ENCODE measurements around the gene CNPY2. TPM values are rescaled to one million over a fixed set of nuclear protein-coding genes. Genes with fewer than 3 reads are reported as not detected.

CNPY2 gene
- total RNA-seq, 4 donors from 2014 or later = 94.9 to 141 (median 109) TPM

- Histone ChIP-seq H3K9me3 (no peaks in the 10 kb centered on the region), H3K4me3 (no peak overlapping the region), H3K36me3 (no peaks in the 10 kb centered on the region), H3K27ac (no peak overlapping the region), H3K4me1 (peaks cover 0 to 28% (median 23%) of the 10 kb centered on the region in 4 donors), H3K27me3 (no peaks in the 10 kb centered on the region)
- whole genome bisulfite sequencing, 2 donors = 86 to 88% methylated on average over 5 of the region's 5 CpGs
- no peak for TF ChIP-seq POLR2A (IDR thresholded peaks at IDR 0.05)
- no peak for DNase-seq (ENCODE audit: low spot score in 2 of 2)
Observed at GRCh38 chr12:56261503-56262232, 54.1 kb downstream of the CNPY2 start.

GRCh38 chr12:56260921-56261320, 54.9 kb downstream of the CNPY2 start:
- Histone ChIP-seq H3K4me1 (peaks cover 0 to 29% (median 22%) of the 10 kb centered on the region in 4 donors), H3K27ac (no peak overlapping the region), H3K27me3 (no peaks in the 10 kb centered on the region), H3K9me3 (no peaks in the 10 kb centered on the region), H3K4me3 (no peak overlapping the region), H3K36me3 (peaks cover 0 to 7% (median 0%) of the 10 kb centered on the region in 3 donors)
- no peak for DNase-seq (ENCODE audit: low spot score in 2 of 2)
- TF ChIP-seq POLR2A (IDR thresholded peaks at IDR 0.05) (no peak), EP300 (IDR thresholded peaks at IDR 0.05) (no peak), CTCF (IDR thresholded peaks at IDR 0.05) (no peak)
- 87 to 88% methylated on average over 3 of the region's 3 CpGs for WGBS, 2 donors

GRCh38 chr12:56260380-56260779, 55.4 kb downstream of the CNPY2 start:
- WGBS, 2 donors = 93 to 97% methylated on average over 8 of the region's 8 CpGs
- no peak overlapping the region for H3K4me3 ChIP-seq
- no peaks in the 10 kb centered on the region for H3K27me3 ChIP-seq
- no peak for DNase-seq (ENCODE audit: low spot score in 2 of 2)
- TF ChIP-seq CTCF (IDR thresholded peaks at IDR 0.05) (no peak), EP300 (IDR thresholded peaks at IDR 0.05) (no peak), POLR2A (IDR thresholded peaks at IDR 0.05) (no peak)
- no peaks in the 10 kb centered on the region for H3K9me3 ChIP-seq
- H3K4me1 ChIP-seq = peaks cover 0 to 30% (median 21%) of the 10 kb centered on the region in 4 donors
- H3K36me3 ChIP-seq = peaks cover 0 to 12% (median 5%) of the 10 kb centered on the region in 3 donors
- H3K27ac ChIP-seq = no peak overlapping the region

Small RNA genes within 50 kb of the gene (small RNA-seq; reads per million reads assigned to genes)
- gene RNU7-40P = not detected

Other genes starting within 250 kb of the CNPY2 start
- 100 to 1,000 TPM in 2 of 4 donors, 10 to 100 TPM in 2; 90.6 to 165 (median 99.8) TPM for gene ERBB3, start 235.8 kb downstream of the CNPY2 start, total RNA-seq
- 100 to 1,000 TPM in 1 of 4 donors, 10 to 100 TPM in 3; 79.6 to 104 (median 93.5) TPM for gene PA2G4, start 211.4 kb downstream of the CNPY2 start, total RNA-seq
- gene RPL41, start 199.4 kb downstream of the CNPY2 start, total RNA-seq = 1,000 to 10,000 TPM; 2,638 to 4,802 (median 2,805) TPM
- 1 to 10 TPM; 2.9 to 5.1 (median 4.8) TPM for gene ZC3H10, start 197.7 kb downstream of the CNPY2 start, total RNA-seq
- 100 to 1,000 TPM in 3 of 4 donors, 10 to 100 TPM in 1; 91.2 to 235 (median 210) TPM for gene ESYT1, start 187.7 kb downstream of the CNPY2 start, total RNA-seq
- 10 to 100 TPM; 43.5 to 80.4 (median 59.1) TPM for gene MYL6B, start 163.4 kb downstream of the CNPY2 start, total RNA-seq
- gene MYL6, start 157.6 kb downstream of the CNPY2 start, total RNA-seq = 1,000 to 10,000 TPM; 1,194 to 1,879 (median 1,515) TPM
- gene SMARCC2, start 126.5 kb downstream of the CNPY2 start, total RNA-seq = 100 to 1,000 TPM; 104 to 139 (median 117) TPM
- gene RNF41, start 94.1 kb downstream of the CNPY2 start, total RNA-seq = 10 to 100 TPM; 50.0 to 81.6 (median 62.0) TPM
- 10 to 100 TPM; 15.1 to 41.7 (median 24.6) TPM for gene NABP2, start 91.6 kb downstream of the CNPY2 start, total RNA-seq
- gene SLC39A5, start 85.9 kb downstream of the CNPY2 start, total RNA-seq = 1 to 10 TPM in 1 of 4 donors, not detected in 3; 1.5 TPM
- 10 to 100 TPM; 14.6 to 42.4 (median 23.9) TPM for gene ANKRD52, start 57.6 kb downstream of the CNPY2 start, total RNA-seq
- 10 to 100 TPM; 14.0 to 26.1 (median 22.8) TPM for gene COQ10A, start 49.0 kb downstream of the CNPY2 start, total RNA-seq
- gene CS, start 15.7 kb downstream of the CNPY2 start, total RNA-seq = 100 to 1,000 TPM in 1 of 4 donors, 10 to 100 TPM in 3; 63.7 to 112 (median 84.2) TPM
- 10 to 100 TPM; 50.1 to 69.8 (median 63.5) TPM for gene PAN2, start 18.0 kb upstream of the CNPY2 start, total RNA-seq
- gene IL23A, start 22.9 kb upstream of the CNPY2 start, total RNA-seq = not detected
- gene STAT2, start 44.1 kb upstream of the CNPY2 start, total RNA-seq = 100 to 1,000 TPM; 163 to 296 (median 239) TPM
- not detected for gene APOF, start 46.9 kb upstream of the CNPY2 start, total RNA-seq
- gene TIMELESS, start 133.4 kb upstream of the CNPY2 start, total RNA-seq = 1 to 10 TPM; 3.6 to 5.1 (median 4.2) TPM
- gene MIP, start 138.7 kb upstream of the CNPY2 start, total RNA-seq = not detected
- gene SPRYD4, start 152.6 kb upstream of the CNPY2 start, total RNA-seq = 1 to 10 TPM; 2.4 to 3.1 (median 2.8) TPM
- gene GLS2, start 172.2 kb upstream of the CNPY2 start, total RNA-seq = 1 to 10 TPM in 3 of 4 donors, not detected in 1; 2.1 to 3.1 (median 2.1) TPM
- gene RBMS2, start 205.8 kb upstream of the CNPY2 start, total RNA-seq = 10 to 100 TPM; 22.8 to 39.0 (median 31.8) TPM

Measured in tibial nerve (tissue), 4 donors.